ENCODE results near the gene YAE1.

DNA sequence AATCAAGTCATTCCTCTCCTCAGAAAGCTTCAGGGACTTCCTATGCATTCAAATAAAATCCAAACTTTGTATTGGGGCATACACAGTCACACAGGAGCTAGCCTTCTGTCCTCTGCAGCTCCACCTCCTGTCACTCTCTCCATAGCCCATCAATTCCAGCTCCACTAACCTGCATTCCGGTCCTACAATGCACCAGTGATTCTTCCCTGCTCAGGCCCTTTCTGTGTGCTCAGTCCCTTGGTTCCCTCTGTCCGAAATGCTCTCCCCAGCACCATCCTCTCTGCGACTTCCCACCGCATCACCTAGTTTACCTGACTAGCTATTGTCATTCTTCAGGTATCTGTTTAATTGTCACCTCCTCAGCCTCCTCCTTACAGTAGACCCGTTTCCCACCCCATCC is 26.4 kb upstream of the YAE1 start:
- TF ChIP-seq CTCF (IDR thresholded peaks at IDR 0.05; ENCODE audit: poor library complexity) (no peak), EZH2 (IDR thresholded peaks at IDR 0.05; ENCODE audit: borderline replicate concordance) (no peak)
